Glomerular endothelial cell (primary cell): ENCODE results near the gene DDX39B. TPM values are rescaled to one million over a fixed set of nuclear protein-coding genes. Genes with fewer than 3 reads are reported as not detected.
A peak's percentile ranks its signal among the peaks of the same experiment; 100 is the strongest.
"Not testable (repeated sequence)": the region's sequence is repeated elsewhere in the genome, so short reads cannot be mapped to it uniquely, and the experiment has no call there.

Source experiments
- DNase-seq: peaks from one replicate; pipeline ENCODE4 v3.0.0-alpha.2; 2011; ENCODE audit warnings: low read depth, low spot score; ENCODE audit errors: extremely low read depth
- total RNA-seq: library from RNA; depleted of rRNA; stranded (reverse); fragments of >200 nt; gene quantifications from 2 replicates; pipeline ENCODE4 v1.2.3, GENCODE V29; 2015

Gene DDX39B
- total RNA-seq, 1 donor from 2014 or later, result 249 TPM

GRCh38 chr6:31529329-31530150, 12.3 kb downstream of the DDX39B start:
- DNase-seq, result no peak

GRCh38 chr6:31528821-31529328, 12.9 kb downstream of the DDX39B start, which contains the start of gene MCCD1:
TSS of gene MCCD1 (plus strand) at chr6:31528962. CDS start at chr6:31529015, 53 bp downstream.
- DNase-seq, result no peak

- DNase-seq, result no peak
These were observed 13.5 kb downstream of the DDX39B start for GRCh38 chr6:31528307-31528777.

- peak; percentile 77 for DNase-seq
These were observed 15.7 kb downstream of the DDX39B start for GRCh38 chr6:31525932-31526591.

GRCh38 chr6:31525553-31525931, 16.3 kb downstream of the DDX39B start:
- no peak for DNase-seq

- DNase-seq, result no peak
These were observed 20.0 kb downstream of the DDX39B start for GRCh38 chr6:31521835-31522234.

- DNase-seq, result no peak
These were observed 28.2 kb downstream of the DDX39B start for GRCh38 chr6:31513456-31514165.

- no peak for DNase-seq
These were observed 31.8 kb downstream of the DDX39B start for GRCh38 chr6:31510007-31510406.

- DNase-seq, result not testable (repeated sequence)
These were observed 32.8 kb downstream of the DDX39B start for GRCh38 chr6:31509036-31509435.

GRCh38 chr6:31502586-31502985, 39.2 kb downstream of the DDX39B start:
- DNase-seq, result no peak

GRCh38 chr6:31499648-31500047, 42.2 kb downstream of the DDX39B start:
- DNase-seq, result not testable (repeated sequence)

- DNase-seq, result no peak
These were observed 43.1 kb downstream of the DDX39B start for GRCh38 chr6:31498748-31499147.

- DNase-seq, result no peak
These were observed 44.0 kb downstream of the DDX39B start, which contains the start of gene MICB for GRCh38 chr6:31497531-31498476. TSS of gene MICB (plus strand) at chr6:31498145. CDS start at chr6:31498194, 49 bp downstream.

- DNase-seq, result not testable (repeated sequence)
These were observed 45.0 kb downstream of the DDX39B start for GRCh38 chr6:31496826-31497225.

GRCh38 chr6:31495580-31495979, 46.2 kb downstream of the DDX39B start:
- DNase-seq, result no peak

- no peak for DNase-seq
These were observed 47.7 kb downstream of the DDX39B start for GRCh38 chr6:31493875-31494694.

GRCh38 chr6:31493550-31493874, 48.3 kb downstream of the DDX39B start:
- not testable (repeated sequence) for DNase-seq

- DNase-seq, result no peak
These were observed 51.5 kb downstream of the DDX39B start for GRCh38 chr6:31490115-31490873.
